A549 (cell line): Measurements from ENCODE around the gene TMEM101. TPM values are rescaled to one million over a fixed set of nuclear protein-coding genes. Genes with fewer than 3 reads are reported as not detected.
"Not testable (repeated sequence)": the region's sequence is repeated elsewhere in the genome, so short reads cannot be mapped to it uniquely, and the experiment has no call there.

ENCODE experiments used
- ATAC-seq, 2 experiments: fragments of 200-7000 bp in 1 of 2; fragments of >200 bp in 1 of 2; cut with Nextera tagmentation in 1 of 2; cut with Tn5 transposase in 1 of 2; 3 replicates each; pipeline versions ENCODE4 v1.8.0 to v1.9.1; 2018 to 2020; ENCODE audit warnings: mild to moderate bottlenecking in 1 of 2, moderate library complexity in 1 of 2
- CTCF ChIA-PET: fragments of 300-600 bp; sonication (Branson Sonifier 250); formaldehyde crosslinking; extraction: SDS; loops from one replicate; lab custom pipeline; 2021; ENCODE audit warnings: antibody characterized with exemption, inconsistent platforms; lab: Yijun Ruan, JAX
- POLR2A ChIA-PET: fragments of 350-600 bp; formaldehyde crosslinking; extraction: SDS; loops from one replicate; lab custom pipeline; 2021; ENCODE audit warnings: antibody characterized with exemption, inconsistent platforms; lab: Yijun Ruan, JAX
- DNase-seq, 2 experiments: peaks; one replicate each; pipeline versions ENCODE4 v3.0.0 to v3.0.0-alpha.2; 2011 to 2016; ENCODE audit warnings: low read depth in 1 of 2, low spot score in 1 of 2
- FAIRE-seq: peaks from 2 replicates; lab custom pipeline; 2011; peaks lifted over from hg19 to GRCh38; lab: Jason Lieb, UNC
- H3K27ac ChIP-seq, 2 experiments: fragments of >200 bp; sonication (Bioruptor Twin); formaldehyde crosslinking; 3 replicates each; pipeline ENCODE4 v1.5.1; 2016 to 2017
- H3K4me1 ChIP-seq: fragments of >200 bp; sonication (Bioruptor Twin); formaldehyde crosslinking; 3 replicates; pipeline ENCODE4 v1.6.1; 2016
- H3K4me2 ChIP-seq: fragments of >200 bp; sonication (Bioruptor Twin); formaldehyde crosslinking; 3 replicates; pipeline ENCODE4 v1.6.1; 2016
- H3K4me3 ChIP-seq: fragments of >200 bp; sonication (Bioruptor Twin); formaldehyde crosslinking; 3 replicates; pipeline ENCODE4 v1.5.1; 2016
- H3K9me3 ChIP-seq: fragments of >200 bp; sonication (Bioruptor Twin); formaldehyde crosslinking; 3 replicates; pipeline ENCODE4 v1.6.1; 2016
- CHD2 ChIP-seq: fragments of 150-350 bp; IDR thresholded peaks from 2 replicates; pipeline ENCODE4 v1.6.1; 2014; ENCODE audit warnings: low read length; ENCODE audit not compliant: partially characterized antibody
- FOSL2 ChIP-seq, 2 experiments: fragments of 450-650 bp in 1 of 2; fragments of >200 bp in 1 of 2; sonication (Bioruptor Twin) in 1 of 2; formaldehyde crosslinking; IDR thresholded peaks; 2 replicates each; pipeline versions ENCODE4 v1.5.0 to v1.6.1; 2016 to 2020; ENCODE audit warnings: mild to moderate bottlenecking in 1 of 2, moderate library complexity in 1 of 2
- FOXS1 ChIP-seq: fragments of 250-450 bp; sonication (Bioruptor Pico); IDR thresholded peaks from 2 replicates; pipeline ENCODE4 v1.5.0; 2020; ENCODE audit warnings: mild to moderate bottlenecking, moderate library complexity
- JUN ChIP-seq, 2 experiments: fragments of >200 bp; sonication (Bioruptor Twin); formaldehyde crosslinking; IDR thresholded peaks; 2 replicates in 1 of 2; 3 replicates in 1 of 2; pipeline ENCODE4 v1.6.1; 2016 to 2017
- JUNB ChIP-seq: fragments of >200 bp; sonication (Bioruptor Twin); formaldehyde crosslinking; IDR thresholded peaks from 2 replicates; pipeline ENCODE4 v1.6.1; 2016
- MAZ ChIP-seq: fragments of 150-350 bp; IDR thresholded peaks from 2 replicates; pipeline ENCODE4 v1.6.1; 2014; ENCODE audit warnings: antibody characterized with exemption, low read depth, low read length, borderline replicate concordance
- MYC ChIP-seq: IDR thresholded peaks from 2 replicates; pipeline ENCODE4 v1.6.1; 2012; ENCODE audit warnings: mild to moderate bottlenecking, inconsistent platforms, low read length, improper control_type of control experiment, borderline replicate concordance
- PHF8 ChIP-seq: fragments of 200-600 bp; sonication (generic); IDR thresholded peaks from 2 replicates; pipeline ENCODE4 v1.6.1; 2016; ENCODE audit warnings: low read depth, mild to moderate bottlenecking, antibody characterized with exemption, moderate library complexity, borderline replicate concordance
- POLR2A ChIP-seq: IDR thresholded peaks from 2 replicates; pipeline ENCODE4 v1.6.1; 2012; ENCODE audit warnings: mild to moderate bottlenecking, low read length
- RAD21 ChIP-seq, 2 experiments: fragments of >200 bp in 1 of 2; sonication (Bioruptor Twin) in 1 of 2; formaldehyde crosslinking in 1 of 2; IDR thresholded peaks in 1 of 2; conservative IDR thresholded peaks in 1 of 2; 2 replicates in 1 of 2; 3 replicates in 1 of 2; pipeline ENCODE4 v1.6.1; 2012 to 2018; ENCODE audit warnings: inconsistent platforms in 1 of 2
- RCOR1 ChIP-seq: fragments of 150-350 bp; IDR thresholded peaks from 2 replicates; pipeline ENCODE4 v1.6.1; 2014; ENCODE audit warnings: antibody characterized with exemption, low read length, low read depth
- SMC3 ChIP-seq: fragments of >200 bp; sonication (Bioruptor Twin); formaldehyde crosslinking; IDR thresholded peaks from 3 replicates; pipeline ENCODE4 v1.6.1; 2018; ENCODE audit warnings: inconsistent platforms
- SREBF2 ChIP-seq: fragments of 450-650 bp; IDR thresholded peaks from 2 replicates; pipeline ENCODE4 v1.6.1; 2014; ENCODE audit warnings: mild to moderate bottlenecking, moderate library complexity
- TP53 ChIP-seq: fragments of 250-450 bp; sonication (Bioruptor Pico); IDR thresholded peaks from 2 replicates; pipeline ENCODE4 v1.5.0; 2021; ENCODE audit warnings: mild to moderate bottlenecking, moderate library complexity
- WGBS: methylation state at CpG from one replicate; pipeline ENCODE4 v1.1.6; 2017; ENCODE audit errors: missing lambda C conversion rate; 5-methylcytosine and 5-hydroxymethylcytosine counted together
- polyA plus RNA-seq, 4 experiments: library from polyadenylated mRNA; depleted of rRNA in 3 of 4; stranded (reverse); fragments of >200 nt; fragmentation: RNase III in 1 of 4; extraction: RNeasy Plus Mini Kit Qiagen cat#74134 plus additional on column Dnase treatment in 1 of 4; gene quantifications; 2 replicates in 3 of 4; 3 replicates in 1 of 4; pipeline ENCODE4 v1.2.3, GENCODE V29; 2011 to 2017
- TF ChIP-seq, protein P1 (sequence below): IDR thresholded peaks from 2 replicates; pipeline ENCODE4 v1.6.1; 2012
- TF ChIP-seq, protein P2 (sequence below): fragments of >200 bp; sonication (Bioruptor Twin); formaldehyde crosslinking; IDR thresholded peaks from 3 replicates; pipeline ENCODE4 v1.5.1; 2016

TMEM101 gene
- polyA plus RNA-seq, 2 of the 4 experiments (the other 2 are of a cell fraction) = 32.2 to 38.2 TPM

DNA sequence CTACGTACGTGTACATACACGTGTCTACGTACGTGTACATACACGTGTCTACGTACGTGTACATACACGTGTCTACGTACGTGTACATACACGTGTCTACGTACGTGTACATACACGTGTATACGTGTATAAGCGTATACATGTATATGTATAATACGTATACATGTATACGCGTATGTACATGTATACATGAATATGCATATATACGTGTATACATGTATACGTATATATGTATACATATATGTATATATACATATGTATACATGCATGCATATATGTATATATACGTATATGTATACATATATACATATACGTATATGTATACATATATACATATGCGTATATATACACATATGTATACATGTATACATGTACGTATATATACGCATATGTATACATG lies 38.9 kb downstream of the TMEM101 start (continued):
- no peak for TF ChIP-seq JUNB

DNA sequence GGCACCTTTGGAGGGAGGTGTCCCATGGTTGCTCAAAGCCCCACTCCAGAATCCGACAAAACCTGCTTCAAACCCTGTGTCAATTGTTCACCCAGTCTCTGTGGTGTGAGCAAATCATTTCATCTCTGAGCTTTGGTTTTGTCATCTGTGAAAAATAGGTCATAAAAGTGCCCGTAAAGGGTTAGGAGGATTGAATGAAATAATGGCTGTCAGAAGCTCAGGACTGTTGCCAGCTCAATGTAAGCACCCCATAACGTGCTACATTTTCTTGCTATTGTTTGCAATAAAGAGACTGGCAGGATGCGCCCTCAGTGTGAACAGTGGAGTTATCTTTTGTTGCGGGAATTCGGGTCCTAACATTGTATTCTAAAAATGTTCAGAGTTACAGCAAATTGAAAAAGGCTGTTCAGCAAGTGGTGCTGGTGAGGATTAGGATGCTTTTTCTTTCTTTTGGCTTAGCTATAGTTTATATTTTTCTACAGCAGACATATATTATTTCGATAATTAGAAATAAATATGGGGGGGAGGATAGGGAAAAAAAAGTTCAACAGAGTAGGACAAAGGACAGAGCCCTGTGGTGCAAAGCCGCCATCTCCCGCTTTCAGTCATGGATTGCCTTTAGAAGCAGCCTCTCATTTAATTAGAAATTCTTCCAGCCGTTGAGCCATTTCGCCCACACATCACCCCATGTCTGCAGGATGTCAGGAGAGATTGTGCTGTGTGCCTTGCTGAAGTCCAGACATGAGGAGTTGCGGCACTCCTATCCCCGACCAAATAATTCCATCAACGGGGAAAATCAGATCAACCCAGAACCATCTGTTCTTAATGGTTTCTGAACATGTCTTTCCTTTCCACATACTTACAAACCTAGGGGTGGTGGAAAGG lies 40.1 kb downstream of the TMEM101 start:
- 51% methylated on average over 14 of the region's 14 CpGs for WGBS
- FAIRE-seq (no peak), ATAC-seq (no peak), DNase-seq (no peak)
- H3K27ac ChIP-seq = no peak overlapping the region
- ChIA-PET POLR2A (no interaction called here), CTCF (interaction anchor here (1.1 to 4.2 kb wide), 6 partner anchors 9 to 133 kb away, joined by 4 to 25 read pairs (median 10); no protein-coding TSS in a partner anchor)
- H3K9me3 ChIP-seq = no peaks in the 10 kb centered on the region
- no peak for TF ChIP-seq SREBF2
- no peak for TF ChIP-seq RCOR1
- no peak for TF ChIP-seq CHD2
- no peak for TF ChIP-seq JUNB
- no peak for TF ChIP-seq JUN (IDR thresholded peaks at IDR 0.05)
- TF ChIP-seq, protein P1, sequence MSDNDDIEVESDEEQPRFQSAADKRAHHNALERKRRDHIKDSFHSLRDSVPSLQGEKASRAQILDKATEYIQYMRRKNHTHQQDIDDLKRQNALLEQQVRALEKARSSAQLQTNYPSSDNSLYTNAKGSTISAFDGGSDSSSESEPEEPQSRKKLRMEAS = no peak
- TF ChIP-seq MAZ = no peak
- TF ChIP-seq FOXS1 (CRISPR knock-in tag) = no peak
- no peak for TF ChIP-seq PHF8
- no peak for TF ChIP-seq MYC
- TF ChIP-seq TP53 = no peak
- TF ChIP-seq FOSL2 (IDR thresholded peaks at IDR 0.05) = no peak
- TF ChIP-seq FOSL2 (CRISPR knock-in tag; IDR thresholded peaks at IDR 0.05) = no peak
- TF ChIP-seq POLR2A = no peak
- TF ChIP-seq, protein P2, sequence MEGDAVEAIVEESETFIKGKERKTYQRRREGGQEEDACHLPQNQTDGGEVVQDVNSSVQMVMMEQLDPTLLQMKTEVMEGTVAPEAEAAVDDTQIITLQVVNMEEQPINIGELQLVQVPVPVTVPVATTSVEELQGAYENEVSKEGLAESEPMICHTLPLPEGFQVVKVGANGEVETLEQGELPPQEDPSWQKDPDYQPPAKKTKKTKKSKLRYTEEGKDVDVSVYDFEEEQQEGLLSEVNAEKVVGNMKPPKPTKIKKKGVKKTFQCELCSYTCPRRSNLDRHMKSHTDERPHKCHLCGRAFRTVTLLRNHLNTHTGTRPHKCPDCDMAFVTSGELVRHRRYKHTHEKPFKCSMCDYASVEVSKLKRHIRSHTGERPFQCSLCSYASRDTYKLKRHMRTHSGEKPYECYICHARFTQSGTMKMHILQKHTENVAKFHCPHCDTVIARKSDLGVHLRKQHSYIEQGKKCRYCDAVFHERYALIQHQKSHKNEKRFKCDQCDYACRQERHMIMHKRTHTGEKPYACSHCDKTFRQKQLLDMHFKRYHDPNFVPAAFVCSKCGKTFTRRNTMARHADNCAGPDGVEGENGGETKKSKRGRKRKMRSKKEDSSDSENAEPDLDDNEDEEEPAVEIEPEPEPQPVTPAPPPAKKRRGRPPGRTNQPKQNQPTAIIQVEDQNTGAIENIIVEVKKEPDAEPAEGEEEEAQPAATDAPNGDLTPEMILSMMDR = no peak
- no peak for TF ChIP-seq SMC3
- no peak for TF ChIP-seq RAD21 (conservative IDR thresholded peaks at IDR 0.05 in 1 of 2, IDR thresholded peaks at IDR 0.05 in 1 of 2)
- H3K4me2 ChIP-seq = no peak overlapping the region
- no peaks in the 10 kb centered on the region for H3K4me1 ChIP-seq
- no peak overlapping the region for H3K4me3 ChIP-seq

DNA sequence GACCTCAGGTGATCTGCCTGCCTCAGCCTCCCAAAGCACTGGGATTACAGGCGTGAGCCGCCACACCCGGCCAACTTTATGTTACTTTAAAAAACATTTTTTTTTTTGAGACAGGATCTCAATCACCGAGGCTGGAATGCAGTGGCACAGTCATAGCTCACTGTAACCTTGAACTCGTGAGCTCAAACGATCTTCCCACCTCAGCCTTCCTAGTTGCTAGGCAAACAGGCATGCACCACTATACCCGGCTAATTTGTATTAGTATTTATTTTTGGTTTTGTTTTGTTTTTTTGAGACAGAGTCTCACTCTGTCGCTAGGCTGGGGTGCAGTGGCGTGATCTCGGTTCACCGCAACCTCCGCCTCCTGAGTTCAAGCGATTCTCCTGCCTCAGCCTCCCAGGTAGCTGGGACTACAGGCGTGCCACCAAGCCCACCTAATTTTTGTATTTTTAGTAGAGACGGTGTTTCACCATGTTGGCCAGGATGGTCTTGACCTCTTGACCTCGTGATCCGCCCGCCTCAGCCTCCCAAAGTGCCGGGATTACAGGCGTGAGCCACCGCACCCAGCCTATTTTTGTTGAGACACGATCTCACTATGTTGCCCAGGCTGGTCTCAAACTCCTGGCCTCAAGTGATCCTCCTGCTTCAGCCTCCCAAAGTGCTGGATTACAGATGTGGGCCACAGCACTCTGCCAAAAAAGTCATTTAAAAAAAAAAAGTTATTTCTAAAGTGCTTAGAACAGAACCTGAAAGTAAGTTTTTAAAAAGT lies 42.1 kb downstream of the TMEM101 start:
- FAIRE-seq, ATAC-seq, DNase-seq, H3K4me1 ChIP-seq, H3K27ac ChIP-seq, H3K4me2 ChIP-seq, POLR2A ChIA-PET, H3K9me3 ChIP-seq, H3K4me3 ChIP-seq: not testable (repeated sequence)
- 77% methylated on average over 22 of the region's 22 CpGs for WGBS
- CTCF ChIA-PET = interaction anchor here (1.0 to 7.4 kb wide), 8 partner anchors 10 to 94 kb away, joined by 3 to 38 read pairs (median 12); partner anchors contain the start of gene PPY

DNA sequence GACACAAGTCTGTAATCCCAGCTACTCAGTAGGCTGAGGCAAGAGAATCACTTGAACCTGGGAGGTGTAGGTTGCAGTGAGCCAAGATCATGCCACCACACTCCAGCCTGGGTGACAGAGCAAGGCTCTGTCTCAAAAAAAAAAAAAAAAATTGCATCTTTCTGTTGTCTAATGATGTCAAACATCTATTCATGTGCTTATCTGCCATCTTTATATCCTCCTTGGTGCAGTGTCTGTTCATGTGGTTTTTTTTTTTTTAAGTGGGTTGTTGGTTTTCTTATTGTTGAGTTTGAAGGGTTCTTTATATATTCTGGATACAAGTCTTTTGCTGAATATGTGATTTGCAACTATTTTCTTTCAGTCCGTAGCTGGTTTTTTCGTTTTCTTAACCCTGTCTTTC lies 43.3 kb downstream of the TMEM101 start:
- H3K9me3 ChIP-seq, DNase-seq, POLR2A ChIA-PET, FAIRE-seq, H3K27ac ChIP-seq, H3K4me3 ChIP-seq, H3K4me2 ChIP-seq, ATAC-seq, H3K4me1 ChIP-seq: not testable (repeated sequence)
- CTCF ChIA-PET = interaction anchor here (1.0 to 7.4 kb wide), 7 partner anchors 10 to 93 kb away, joined by 3 to 38 read pairs (median 4); partner anchors contain the start of gene PPY
- WGBS = 18% methylated on average over 2 of the region's 2 CpGs
